GM12892 (cell line): ENCODE results near the gene WDR70.
"Not testable (repeated sequence)": the region's sequence is repeated elsewhere in the genome, so short reads cannot be mapped to it uniquely, and the experiment has no call there.

Experiments
- DNase-seq: peaks from one replicate; pipeline ENCODE4 v3.0.0; 2011; ENCODE audit not compliant: insufficient read length
- FAIRE-seq: peaks from 2 replicates; lab custom pipeline; 2011; peaks lifted over from hg19 to GRCh38; lab: Jason Lieb, UNC
- POLR2A ChIP-seq: IDR thresholded peaks from 2 replicates; pipeline ENCODE4 v1.6.1; 2011; ENCODE audit warnings: low read depth, low read length, control low read depth
- POLR2AphosphoS5 ChIP-seq: IDR thresholded peaks from 2 replicates; pipeline ENCODE4 v1.6.1; 2011; ENCODE audit warnings: low read depth, low read length, control low read depth
- TAF1 ChIP-seq: IDR thresholded peaks from 2 replicates; pipeline ENCODE4 v1.6.1; 2011; ENCODE audit warnings: low read depth, mild to moderate bottlenecking, control low read depth, low read length, borderline replicate concordance

WDR70 gene

GRCh38 chr5:37568893-37569292 lies 189.8 kb downstream of the WDR70 start:
- TF ChIP-seq TAF1 (no peak), POLR2A (no peak), POLR2AphosphoS5 (no peak)
- FAIRE-seq (no peak), DNase-seq (no peak)

- TF ChIP-seq POLR2AphosphoS5 (no peak), TAF1 (no peak), POLR2A (no peak)
- DNase-seq (no peak), FAIRE-seq (no peak)
These were observed 190.3 kb downstream of the WDR70 start for GRCh38 chr5:37569466-37569865.

GRCh38 chr5:37570597-37570996 lies 191.5 kb downstream of the WDR70 start:
- no peak for TF ChIP-seq POLR2AphosphoS5
- no peak for TF ChIP-seq POLR2A
- FAIRE-seq (no peak), DNase-seq (no peak)

- DNase-seq (no peak), FAIRE-seq (no peak)
- TF ChIP-seq POLR2AphosphoS5: no peak
- no peak for TF ChIP-seq TAF1
- no peak for TF ChIP-seq POLR2A
These were observed 192.9 kb downstream of the WDR70 start for GRCh38 chr5:37571985-37572384.

GRCh38 chr5:37575541-37576489 lies 196.7 kb downstream of the WDR70 start:
- FAIRE-seq (no peak), DNase-seq (no peak)
- TF ChIP-seq POLR2A: no peak
- TF ChIP-seq TAF1: no peak

- TF ChIP-seq TAF1 (no peak), POLR2A (no peak), POLR2AphosphoS5 (no peak)
- DNase-seq (no peak), FAIRE-seq (no peak)
These were observed 197.4 kb downstream of the WDR70 start for GRCh38 chr5:37576552-37576951.

GRCh38 chr5:37578176-37578575 lies 199.1 kb downstream of the WDR70 start:
- FAIRE-seq (no peak), DNase-seq (no peak)
- no peak for TF ChIP-seq POLR2AphosphoS5
- TF ChIP-seq TAF1: no peak
- no peak for TF ChIP-seq POLR2A

- DNase-seq (no peak), FAIRE-seq (no peak)
- no peak for TF ChIP-seq POLR2A
These were observed 201.0 kb downstream of the WDR70 start for GRCh38 chr5:37580106-37580505.

- TF ChIP-seq POLR2AphosphoS5: no peak
- no peak for TF ChIP-seq TAF1
- TF ChIP-seq POLR2A: no peak
- no peak for FAIRE-seq
- no peak for DNase-seq
These were observed 203.1 kb downstream of the WDR70 start for GRCh38 chr5:37582202-37582601.

GRCh38 chr5:37593292-37593691 lies 214.2 kb downstream of the WDR70 start:
- not testable (repeated sequence) for DNase-seq, FAIRE-seq

- not testable (repeated sequence) for DNase-seq, FAIRE-seq
These were observed 215.7 kb downstream of the WDR70 start for GRCh38 chr5:37594864-37595263.

GRCh38 chr5:37598733-37599132 lies 219.6 kb downstream of the WDR70 start:
- FAIRE-seq (no peak), DNase-seq (no peak)
- TF ChIP-seq POLR2A: no peak
- TF ChIP-seq POLR2AphosphoS5: no peak
- no peak for TF ChIP-seq TAF1

- no peak for FAIRE-seq
- no peak for TF ChIP-seq POLR2AphosphoS5
- TF ChIP-seq TAF1: no peak
- TF ChIP-seq POLR2A: no peak
- DNase-seq: no peak
These were observed 222.0 kb downstream of the WDR70 start for GRCh38 chr5:37601163-37601562.
